HCT116 (cell line): ENCODE data around the gene ERAP2. TPM values are rescaled to one million over a fixed set of nuclear protein-coding genes. Genes with fewer than 3 reads are reported as not detected.

Experiments used
- ATAC-seq: fragments of 200-7000 bp; cut with Tn5 transposase; 2 replicates; pipeline ENCODE4 v1.9.1; 2020; ENCODE audit warnings: mild to moderate bottlenecking, moderate library complexity
- BruUV-seq: library from RNA; stranded (reverse); fragments of 400-500 nt; replicated peaks from 2 replicates; lab custom pipeline; 2021; lab: Mats Ljungman, UMichigan
- CTCF ChIA-PET: fragments of 300-600 bp; sonication (Branson Sonifier 250); formaldehyde crosslinking; loops from one replicate; lab custom pipeline; 2021; ENCODE audit warnings: antibody characterized with exemption; lab: Charles Lee
- POLR2A ChIA-PET: fragments of 300-600, 350-600 bp; sonication (Branson Sonifier 250); formaldehyde crosslinking; loops from one replicate; lab custom pipeline; 2021; ENCODE audit warnings: antibody characterized with exemption; lab: Charles Lee
- RAD21 ChIA-PET, 2 experiments: fragments of 300-600 bp; sonication (Branson Sonifier 250); formaldehyde crosslinking; loops; one replicate each; lab custom pipeline; 2023; ENCODE audit warnings: low total read pairs in 2 of 2; ENCODE audit not compliant: uncharacterized antibody in 2 of 2, unreplicated experiment in 2 of 2, low non-redundant PET in 1 of 2; lab: Charles Lee
- DNase-seq: peaks from one replicate; pipeline ENCODE4 v3.0.0-alpha.2; 2010; ENCODE audit warnings: low read depth, low spot score
- H2AFZ ChIP-seq: fragments of 200-600 bp; shearing (Covaris generic), sonication (generic); 2 replicates; pipeline ENCODE4 v1.6.1; 2017; ENCODE audit warnings: low read depth, mixed run types, mixed read lengths, antibody characterized with exemption, low read length; ENCODE audit not compliant: poor library complexity, severe bottlenecking
- H3K27ac ChIP-seq: 2 replicates; pipeline ENCODE4 v1.5.1; 2012; ENCODE audit warnings: low read depth, low read length
- H3K27me3 ChIP-seq: fragments of 200-600 bp; sonication (generic); 2 replicates; pipeline ENCODE4 v1.6.1; 2016; ENCODE audit warnings: mixed run types, low read length, mixed read lengths; ENCODE audit not compliant: insufficient read depth
- H3K36me3 ChIP-seq, 2 experiments: fragments of 200-500 bp in 1 of 2; fragments of 200-600 bp in 1 of 2; sonication (Bioruptor generic) in 1 of 2; sonication (generic) in 1 of 2; 2 replicates each; pipeline versions ENCODE4 v1.5.1 to v1.6.1; 2014 to 2016; ENCODE audit warnings: low read length in 2 of 2, inconsistent platforms in 1 of 2, mixed read lengths in 1 of 2, mixed run types in 1 of 2; ENCODE audit not compliant: insufficient read depth in 2 of 2, control insufficient read depth in 1 of 2
- H3K4me1 ChIP-seq, 2 experiments: fragments of 200-600 bp in 1 of 2; sonication (generic) in 1 of 2; 2 replicates each; pipeline versions ENCODE4 v1.5.1 to v1.6.1; 2012 to 2017; ENCODE audit warnings: low read length in 2 of 2, inconsistent platforms in 1 of 2, mild to moderate bottlenecking in 1 of 2, mixed read lengths in 1 of 2, mixed run types in 1 of 2, moderate library complexity in 1 of 2; ENCODE audit not compliant: insufficient read depth in 2 of 2, control insufficient read depth in 1 of 2
- H3K4me2 ChIP-seq: fragments of 200-600 bp; sonication (generic); 2 replicates; pipeline ENCODE4 v1.6.1; 2017; ENCODE audit warnings: mixed run types, low read length, mixed read lengths
- H3K4me3 ChIP-seq, 2 experiments: fragments of 200-600 bp in 1 of 2; sonication (generic) in 1 of 2; replicated peaks in 1 of 2; 2 replicates each; pipeline ENCODE4 v1.5.1; 2011 to 2016; ENCODE audit warnings: low read length in 2 of 2, control low read depth in 1 of 2, low read depth in 1 of 2, mild to moderate bottlenecking in 1 of 2, mixed read lengths in 1 of 2, mixed run types in 1 of 2
- H3K79me2 ChIP-seq: fragments of 200-600 bp; sonication (generic); 2 replicates; pipeline ENCODE4 v1.6.1; 2017; ENCODE audit warnings: mild to moderate bottlenecking, mixed run types, low read length, moderate library complexity, mixed read lengths; ENCODE audit not compliant: insufficient read depth
- H3K9ac ChIP-seq: fragments of 200-600 bp; sonication (generic); 2 replicates; pipeline ENCODE4 v1.6.1; 2016; ENCODE audit warnings: low read length, mixed read lengths
- H3K9me2 ChIP-seq: fragments of 200-600 bp; sonication (generic), shearing (Covaris generic); 2 replicates; pipeline ENCODE4 v1.6.1; 2017; ENCODE audit warnings: mixed run types, mild to moderate bottlenecking, moderate library complexity; ENCODE audit not compliant: insufficient read depth
- H3K9me3 ChIP-seq, 2 experiments: fragments of 200-500 bp in 1 of 2; fragments of 200-600 bp in 1 of 2; sonication (Bioruptor generic) in 1 of 2; sonication (generic) in 1 of 2; 2 replicates each; pipeline ENCODE4 v1.6.1; 2014 to 2017; ENCODE audit warnings: low read length in 2 of 2, mixed read lengths in 2 of 2, inconsistent platforms in 1 of 2, low read depth in 1 of 2, mild to moderate bottlenecking in 1 of 2, mixed run types in 1 of 2, moderate library complexity in 1 of 2; ENCODE audit not compliant: control insufficient read depth in 1 of 2, insufficient read depth in 1 of 2
- H4K20me1 ChIP-seq: fragments of 200-600 bp; sonication (generic), shearing (Covaris generic); 2 replicates; pipeline ENCODE4 v1.6.1; 2017; ENCODE audit warnings: mixed run types, mild to moderate bottlenecking, moderate library complexity; ENCODE audit not compliant: insufficient read depth
- CBX3 ChIP-seq: IDR thresholded peaks from 2 replicates; pipeline ENCODE4 v1.6.1; 2012; ENCODE audit warnings: low read depth
- CEBPB ChIP-seq: IDR thresholded peaks from 2 replicates; pipeline ENCODE4 v1.6.1; 2012; ENCODE audit warnings: low read depth
- ELF1 ChIP-seq: IDR thresholded peaks from 2 replicates; pipeline ENCODE4 v1.6.1; 2012; ENCODE audit warnings: low read depth, borderline replicate concordance
- EZH2phosphoT487 ChIP-seq: fragments of 200-600 bp; IDR thresholded peaks from 2 replicates; pipeline ENCODE4 v1.6.1; 2018; ENCODE audit warnings: antibody characterized with exemption, borderline replicate concordance
- FOSL1 ChIP-seq: IDR thresholded peaks from 2 replicates; pipeline ENCODE4 v1.6.1; 2012; ENCODE audit warnings: low read depth
- JUND ChIP-seq: IDR thresholded peaks from 2 replicates; pipeline ENCODE4 v1.6.1; 2012
- POLR2AphosphoS5 ChIP-seq: IDR thresholded peaks from 2 replicates; pipeline ENCODE4 v1.6.1; 2011; ENCODE audit warnings: mild to moderate bottlenecking, low read depth, low read length, moderate library complexity
- RAD21 ChIP-seq: IDR thresholded peaks from 2 replicates; pipeline ENCODE4 v1.6.1; 2012; ENCODE audit warnings: low read depth, mild to moderate bottlenecking
- SIN3A ChIP-seq: IDR thresholded peaks from 2 replicates; pipeline ENCODE4 v1.6.1; 2012; ENCODE audit warnings: low read depth
- YY1 ChIP-seq: IDR thresholded peaks from 2 replicates; pipeline ENCODE4 v1.6.1; 2011; ENCODE audit warnings: low read length, low read depth, moderate library complexity, mild to moderate bottlenecking; ENCODE audit not compliant: insufficient replicate concordance; ENCODE audit errors: extremely low read depth
- ZBTB33 ChIP-seq: IDR thresholded peaks from 2 replicates; pipeline ENCODE4 v1.6.1; 2011; ENCODE audit warnings: mild to moderate bottlenecking, low read length, moderate library complexity; ENCODE audit not compliant: insufficient replicate concordance; ENCODE audit errors: extremely low read depth
- ZFX ChIP-seq: fragments of 450-650 bp; IDR thresholded peaks from 2 replicates; pipeline ENCODE4 v1.6.1; 2017
- ZNF274 ChIP-seq: fragments of 200-500 bp; sonication (Bioruptor generic); IDR thresholded peaks from 2 replicates; pipeline ENCODE4 v1.6.1; 2014; ENCODE audit warnings: mild to moderate bottlenecking, low read depth, low read length, inconsistent platforms
- intact Hi-C: fragments of 100-400 bp; cut with micrococcal nuclease; formaldehyde crosslinking; loops from 2 replicates; pipeline ENCODE4 v1.10.0; 2022
- total RNA-seq: library from RNA; stranded (reverse); gene quantifications from one replicate; pipeline ENCODE4 v1.2.1, GENCODE V29; 2021; ENCODE audit not compliant: unreplicated experiment
- TF ChIP-seq, protein P1 (sequence below): IDR thresholded peaks from 2 replicates; pipeline ENCODE4 v1.6.1; 2012

Gene ERAP2
- total RNA-seq, 1 experiment from 2014 or later, result 2.2 TPM

DNA sequence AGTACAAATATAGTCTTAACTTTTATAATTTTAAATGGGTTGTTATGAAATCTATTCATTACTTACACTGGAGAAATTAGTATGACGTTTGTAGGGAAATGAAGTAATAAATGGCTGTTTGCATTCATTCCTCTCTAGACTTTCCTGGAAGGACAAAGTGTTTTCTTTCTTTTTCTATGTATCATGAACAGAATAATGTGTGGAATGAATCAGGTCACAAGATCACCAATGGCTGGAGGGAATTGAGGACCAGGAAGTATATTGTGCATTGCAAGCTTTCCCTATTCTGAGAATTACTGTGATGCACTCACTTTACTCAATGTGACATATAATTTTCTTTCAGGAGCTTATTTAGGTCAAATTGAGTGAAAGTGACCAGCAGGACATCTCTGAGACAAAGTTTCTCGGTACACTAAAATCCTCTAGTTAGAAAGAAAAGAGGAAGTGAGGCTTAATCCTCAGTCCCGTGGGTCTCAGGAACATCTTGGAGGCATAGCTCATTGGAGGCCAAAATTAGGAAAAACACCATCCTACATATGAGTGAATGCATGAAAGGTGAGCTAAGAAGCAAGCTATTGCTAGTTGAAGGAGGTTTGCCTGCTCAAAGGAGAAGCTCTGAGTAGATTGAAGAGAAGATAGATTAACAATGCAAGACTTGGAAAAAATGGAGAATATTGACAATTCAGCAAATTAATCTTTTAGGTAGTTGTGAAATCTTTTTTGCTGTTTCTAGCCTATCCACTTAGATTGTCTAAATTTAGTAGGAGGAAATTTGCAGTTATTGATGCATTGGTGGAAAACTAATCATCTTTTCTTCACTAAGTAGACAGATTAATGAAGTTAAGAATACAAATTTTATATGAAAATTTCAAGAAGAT is 28.0 kb downstream of the ERAP2 start:
- H3K79me2 ChIP-seq, result no peaks in the 10 kb centered on the region
- no peaks in the 10 kb centered on the region for H4K20me1 ChIP-seq
- RAD21 ChIA-PET, result no interaction called here
- no peak overlapping the region for H3K9ac ChIP-seq
- no peaks in the 10 kb centered on the region for H3K9me2 ChIP-seq
- CTCF ChIA-PET, result no interaction called here
- POLR2A ChIA-PET, result interaction anchor here (0.8 kb wide), 1 partner anchor 11 kb away, joined by 3 read pairs; no protein-coding TSS in a partner anchor
- no peak overlapping the region for H2AFZ ChIP-seq
- H3K4me3 ChIP-seq, result no peak overlapping the region
- H3K27me3 ChIP-seq, result no peaks in the 10 kb centered on the region
- no peak overlapping the region for H3K27ac ChIP-seq
- no peaks in the 10 kb centered on the region for H3K36me3 ChIP-seq
- no peak for DNase-seq
- no peaks in the 10 kb centered on the region for H3K4me1 ChIP-seq
- H3K4me2 ChIP-seq, result no peak overlapping the region
- ATAC-seq, result no peak
- H3K9me3 ChIP-seq, result no peaks in the 10 kb centered on the region
- no TSS peak for BruUV-seq
- TF ChIP-seq ZBTB33 (no peak), POLR2AphosphoS5 (no peak), SIN3A (no peak), JUND (no peak), EZH2phosphoT487 (no peak), YY1 (no peak), RAD21 (no peak), ZNF274 (no peak), CBX3 (no peak), ELF1 (no peak), CEBPB (no peak), ZFX (no peak), FOSL1 (no peak)
- TF ChIP-seq, protein P1, sequence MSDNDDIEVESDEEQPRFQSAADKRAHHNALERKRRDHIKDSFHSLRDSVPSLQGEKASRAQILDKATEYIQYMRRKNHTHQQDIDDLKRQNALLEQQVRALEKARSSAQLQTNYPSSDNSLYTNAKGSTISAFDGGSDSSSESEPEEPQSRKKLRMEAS, result no peak
- intact Hi-C loops, result no loop called here
